H9 (cell line): Measurements from ENCODE around the gene ANKRD35. TPM values are rescaled to one million over a fixed set of nuclear protein-coding genes. Genes with fewer than 3 reads are reported as not detected.
A peak's percentile ranks its signal among the peaks of the same experiment; 100 is the strongest.

Experiments used
- DNase-seq: peaks from one replicate; pipeline ENCODE4 v3.0.0-alpha.2; 2017
- H2AFZ ChIP-seq: one replicate; pipeline ENCODE4 v1.6.1; 2013; ENCODE audit warnings: mild to moderate bottlenecking, low read length, control low read depth, moderate library complexity
- H2AK5ac ChIP-seq: 2 replicates; pipeline ENCODE4 v1.6.1; 2013; ENCODE audit warnings: low read length, control low read depth, mixed read lengths; ENCODE audit not compliant: insufficient read length
- H2BK120ac ChIP-seq: one replicate; pipeline ENCODE4 v1.6.1; 2013; ENCODE audit warnings: low read depth, mild to moderate bottlenecking, low read length, control low read depth, inconsistent platforms; ENCODE audit not compliant: poor library complexity, severe bottlenecking
- H2BK12ac ChIP-seq: 2 replicates; pipeline ENCODE4 v1.6.1; 2013; ENCODE audit warnings: low read length, control low read depth, mixed read lengths, low read depth; ENCODE audit not compliant: insufficient read length
- H2BK15ac ChIP-seq: 2 replicates; pipeline ENCODE4 v1.6.1; 2013; ENCODE audit warnings: low read depth, low read length, control low read depth
- H2BK20ac ChIP-seq: one replicate; pipeline ENCODE4 v1.6.1; 2013; ENCODE audit warnings: low read depth, mild to moderate bottlenecking, low read length, control low read depth, inconsistent platforms; ENCODE audit not compliant: poor library complexity, severe bottlenecking
- H2BK5ac ChIP-seq: 2 replicates; pipeline ENCODE4 v1.6.1; 2013; ENCODE audit warnings: low read length, control low read depth, mixed read lengths; ENCODE audit not compliant: insufficient read length
- H3K14ac ChIP-seq: 2 replicates; pipeline ENCODE4 v1.6.1; 2013; ENCODE audit warnings: low read length, control low read depth; ENCODE audit not compliant: insufficient read depth
- H3K18ac ChIP-seq: 2 replicates; pipeline ENCODE4 v1.6.1; 2013; ENCODE audit warnings: low read depth, mild to moderate bottlenecking, mixed read lengths, low read length, control low read depth; ENCODE audit not compliant: insufficient read length
- H3K23ac ChIP-seq: 2 replicates; pipeline ENCODE4 v1.6.1; 2013; ENCODE audit warnings: low read length, control low read depth, mixed read lengths, low read depth; ENCODE audit not compliant: insufficient read length
- H3K23me2 ChIP-seq: 2 replicates; pipeline ENCODE4 v1.6.1; 2013; ENCODE audit warnings: low read depth, mild to moderate bottlenecking, mixed read lengths, low read length, control low read depth; ENCODE audit not compliant: insufficient read length, poor library complexity, severe bottlenecking
- H3K27ac ChIP-seq: 2 replicates; pipeline ENCODE4 v1.5.1; 2013; ENCODE audit warnings: low read length, control low read depth, mixed read lengths, low read depth; ENCODE audit not compliant: insufficient read length
- H3K27me3 ChIP-seq: 2 replicates; pipeline ENCODE4 v1.6.1; 2013; ENCODE audit warnings: low read length, control low read depth, inconsistent platforms; ENCODE audit not compliant: insufficient read depth
- H3K4ac ChIP-seq: 2 replicates; pipeline ENCODE4 v1.6.1; 2013; ENCODE audit warnings: low read depth, mild to moderate bottlenecking, control low read depth, inconsistent platforms, low read length, moderate library complexity
- H3K4me1 ChIP-seq: 2 replicates; pipeline ENCODE4 v1.6.1; 2013; ENCODE audit warnings: low read length, control low read depth, inconsistent platforms; ENCODE audit not compliant: insufficient read depth
- H3K4me2 ChIP-seq: 2 replicates; pipeline ENCODE4 v1.6.1; 2013; ENCODE audit warnings: low read length, control low read depth, mixed read lengths; ENCODE audit not compliant: insufficient read length, insufficient read depth
- H3K56ac ChIP-seq: 2 replicates; pipeline ENCODE4 v1.6.1; 2013; ENCODE audit warnings: low read depth, mild to moderate bottlenecking, mixed read lengths, low read length, control low read depth; ENCODE audit not compliant: insufficient read length
- H3K79me1 ChIP-seq: 2 replicates; pipeline ENCODE4 v1.6.1; 2013; ENCODE audit warnings: low read depth, mild to moderate bottlenecking, moderate library complexity, low read length, control low read depth, inconsistent platforms; ENCODE audit not compliant: insufficient read depth, poor library complexity, severe bottlenecking
- H3K79me2 ChIP-seq: 2 replicates; pipeline ENCODE4 v1.6.1; 2013; ENCODE audit warnings: low read length, control low read depth, inconsistent platforms; ENCODE audit not compliant: insufficient read depth
- H3K9ac ChIP-seq: 2 replicates; pipeline ENCODE4 v1.6.1; 2013; ENCODE audit warnings: low read length, control low read depth, mixed read lengths; ENCODE audit not compliant: insufficient read length; ENCODE audit errors: extremely low read depth
- H3K9me3 ChIP-seq: one replicate; pipeline ENCODE4 v1.6.1; 2013; ENCODE audit warnings: low read depth, low read length, inconsistent platforms; ENCODE audit not compliant: control insufficient read depth
- H3T11ph ChIP-seq: one replicate; pipeline ENCODE4 v1.6.1; 2013; ENCODE audit warnings: mild to moderate bottlenecking, low read length, control low read depth, inconsistent platforms
- H4K20me1 ChIP-seq: one replicate; pipeline ENCODE4 v1.6.1; 2013; ENCODE audit not compliant: control insufficient read depth, insufficient read length, insufficient read depth
- H4K5ac ChIP-seq: 2 replicates; pipeline ENCODE4 v1.6.1; 2013; ENCODE audit warnings: low read depth, mild to moderate bottlenecking, mixed read lengths, low read length, control low read depth; ENCODE audit not compliant: insufficient read length
- H4K8ac ChIP-seq: replicated peaks from 2 replicates; pipeline ENCODE4 v1.6.1; 2013; ENCODE audit warnings: low read length, control low read depth, mixed read lengths, low read depth; ENCODE audit not compliant: insufficient read length
- H4K91ac ChIP-seq: 2 replicates; pipeline ENCODE4 v1.6.1; 2013; ENCODE audit warnings: low read depth, mild to moderate bottlenecking, moderate library complexity, mixed read lengths, low read length, control low read depth; ENCODE audit not compliant: insufficient read length
- H3K27ac Mint-ChIP-seq, 3 experiments: 2 replicates in 2 of 3; 3 replicates in 1 of 3; pipeline ENCODE4 v1.8.0; 2020 to 2021; ENCODE audit warnings: mixed read lengths in 3 of 3, mild to moderate bottlenecking in 1 of 3, moderate library complexity in 1 of 3
- H3K27me3 Mint-ChIP-seq: 2 replicates; pipeline ENCODE4 v1.8.0; 2021; ENCODE audit warnings: low read depth, mild to moderate bottlenecking, moderate library complexity, mixed read lengths
- H3K36me3 Mint-ChIP-seq, 3 experiments: 2 replicates in 2 of 3; 3 replicates in 1 of 3; pipeline ENCODE4 v1.8.0; 2020 to 2021; ENCODE audit warnings: low read depth in 3 of 3, mixed read lengths in 3 of 3; ENCODE audit not compliant: insufficient read depth in 1 of 3
- H3K4me1 Mint-ChIP-seq, 2 experiments: 2 replicates each; pipeline ENCODE4 v1.8.0; 2020; ENCODE audit warnings: mixed read lengths in 2 of 2
- H3K4me3 Mint-ChIP-seq, 2 experiments: 2 replicates in 1 of 2; 3 replicates in 1 of 2; pipeline ENCODE4 v1.8.0; 2020 to 2021; ENCODE audit warnings: mild to moderate bottlenecking in 2 of 2, mixed read lengths in 2 of 2, moderate library complexity in 1 of 2
- H3K9me3 Mint-ChIP-seq, 2 experiments: 2 replicates in 1 of 2; 3 replicates in 1 of 2; pipeline ENCODE4 v1.8.0; 2020; ENCODE audit warnings: mild to moderate bottlenecking in 2 of 2, mixed read lengths in 2 of 2, moderate library complexity in 1 of 2
- WGBS: extraction: QIAGEN DNeasy Blood & Tissue Kit; methylation state at CpG from one replicate; pipeline ENCODE4 v1.1.7; 2013; ENCODE audit warnings: missing lambda C conversion rate, low lambda C conversion rate, mixed read lengths; ENCODE audit not compliant: insufficient read length; ENCODE audit errors: extremely low coverage; 5-methylcytosine and 5-hydroxymethylcytosine counted together
- total RNA-seq: library from RNA; stranded (reverse); gene quantifications from 2 replicates; pipeline ENCODE4 v1.2.1, GENCODE V29; 2021
- TF ChIP-seq, protein P1 (sequence below): fragments of 200-600 bp; sonication (generic); conservative IDR thresholded peaks from 3 replicates; pipeline ENCODE4 v1.8.0; 2021; ENCODE audit warnings: antibody characterized with exemption, mild to moderate bottlenecking

ANKRD35 gene
- total RNA-seq, 1 experiment from 2014 or later, result 0.28 TPM

DNA sequence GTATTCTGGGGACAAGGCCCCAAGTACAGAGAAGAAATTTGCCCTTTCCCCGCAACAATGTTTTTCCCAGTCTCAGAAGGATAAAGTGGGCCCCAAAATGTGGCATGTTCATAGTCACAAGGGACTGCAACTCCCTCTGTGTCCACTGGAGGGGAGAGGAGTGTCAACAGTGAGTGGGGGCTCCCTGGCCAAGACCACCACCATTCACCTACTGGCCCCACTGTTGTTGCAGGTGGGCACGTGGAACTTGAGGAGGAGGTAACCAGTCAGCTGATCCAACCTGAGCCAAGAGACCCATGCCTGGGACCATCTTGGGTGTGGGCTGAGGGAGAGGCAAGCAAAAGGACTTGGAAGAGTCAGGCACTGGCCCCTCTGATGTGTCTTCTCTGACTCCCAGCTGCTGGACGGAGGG is 39.5 kb downstream of the ANKRD35 start:
- H3K56ac ChIP-seq, result no peak overlapping the region
- H2BK12ac ChIP-seq, result no peak overlapping the region
- Mint-ChIP-seq H3K4me1 (peaks cover 6% of the 10 kb centered on the region in 2 experiments; a peak in 2 of 4 replicates), H3K9me3 (no peaks in the 10 kb centered on the region), H3K4me3 (no peak overlapping the region), H3K27ac (peak overlapping the region in 1 of 3 experiments; percentile 20; a peak in 1 of 7 replicates), H3K36me3 (peaks cover 17 to 49% (median 46%) of the 10 kb centered on the region in 3 experiments), H3K27me3 (no peaks in the 10 kb centered on the region; the same call in 1 of the 2 replicates)
- H2BK20ac ChIP-seq, result no peak overlapping the region
- H2BK5ac ChIP-seq, result no peak overlapping the region
- H3K27me3 ChIP-seq, result no peaks in the 10 kb centered on the region
- H4K20me1 ChIP-seq, result no peaks in the 10 kb centered on the region
- H3K14ac ChIP-seq, result no peak overlapping the region
- H3K4ac ChIP-seq, result no peak overlapping the region
- no peak overlapping the region for H3K9ac ChIP-seq
- no peak overlapping the region for H2AFZ ChIP-seq
- no peak overlapping the region for H2BK120ac ChIP-seq
- no peaks in the 10 kb centered on the region for H3K9me3 ChIP-seq
- no peak overlapping the region for H2BK15ac ChIP-seq
- no peak overlapping the region for H4K8ac ChIP-seq
- no peak overlapping the region for H3K27ac ChIP-seq
- no peaks in the 10 kb centered on the region for H3K79me2 ChIP-seq
- H3K4me1 ChIP-seq, result no peaks in the 10 kb centered on the region
- TF ChIP-seq, protein P1, sequence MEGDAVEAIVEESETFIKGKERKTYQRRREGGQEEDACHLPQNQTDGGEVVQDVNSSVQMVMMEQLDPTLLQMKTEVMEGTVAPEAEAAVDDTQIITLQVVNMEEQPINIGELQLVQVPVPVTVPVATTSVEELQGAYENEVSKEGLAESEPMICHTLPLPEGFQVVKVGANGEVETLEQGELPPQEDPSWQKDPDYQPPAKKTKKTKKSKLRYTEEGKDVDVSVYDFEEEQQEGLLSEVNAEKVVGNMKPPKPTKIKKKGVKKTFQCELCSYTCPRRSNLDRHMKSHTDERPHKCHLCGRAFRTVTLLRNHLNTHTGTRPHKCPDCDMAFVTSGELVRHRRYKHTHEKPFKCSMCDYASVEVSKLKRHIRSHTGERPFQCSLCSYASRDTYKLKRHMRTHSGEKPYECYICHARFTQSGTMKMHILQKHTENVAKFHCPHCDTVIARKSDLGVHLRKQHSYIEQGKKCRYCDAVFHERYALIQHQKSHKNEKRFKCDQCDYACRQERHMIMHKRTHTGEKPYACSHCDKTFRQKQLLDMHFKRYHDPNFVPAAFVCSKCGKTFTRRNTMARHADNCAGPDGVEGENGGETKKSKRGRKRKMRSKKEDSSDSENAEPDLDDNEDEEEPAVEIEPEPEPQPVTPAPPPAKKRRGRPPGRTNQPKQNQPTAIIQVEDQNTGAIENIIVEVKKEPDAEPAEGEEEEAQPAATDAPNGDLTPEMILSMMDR, result peak; percentile 68; the same call in 2 of the 3 replicates
- H3K4me2 ChIP-seq, result peak overlapping the region; percentile 42
- no peak overlapping the region for H3K18ac ChIP-seq
- no peak overlapping the region for H2AK5ac ChIP-seq
- H4K91ac ChIP-seq, result no peak overlapping the region
- no peak overlapping the region for H4K5ac ChIP-seq
- H3T11ph ChIP-seq, result no peak overlapping the region
- peak; percentile 56 for DNase-seq
- no CpG with 5 or more reads among the region's 3 CpGs for WGBS
- H3K23me2 ChIP-seq, result peaks cover 3% of the 10 kb centered on the region
- no peak overlapping the region for H3K23ac ChIP-seq
- no peaks in the 10 kb centered on the region for H3K79me1 ChIP-seq
